NCI-H82 treated with DMSO at 0.1 percent for 48 hours (cell line): ENCODE measurements around the gene MORN4.
A peak's percentile ranks its signal among the peaks of the same experiment; 100 is the strongest.
"Not testable (repeated sequence)": the region's sequence is repeated elsewhere in the genome, so short reads cannot be mapped to it uniquely, and the experiment has no call there.

ENCODE experiments used
- DNase-seq: peaks from one replicate; lab custom pipeline; 2025; ENCODE audit not compliant: unreplicated experiment; lab: John Stamatoyannopoulos, UW

Gene MORN4

GRCh38 chr10:97598407-97599271 is 34.7 kb downstream of the MORN4 start:
- no peak for DNase-seq

GRCh38 chr10:97597778-97598177 is 35.5 kb downstream of the MORN4 start:
- DNase-seq, result no peak

- no peak for DNase-seq
Measured at GRCh38 chr10:97596101-97597082, 36.9 kb downstream of the MORN4 start.

- DNase-seq, result no peak
Measured at GRCh38 chr10:97593421-97593820, 39.9 kb downstream of the MORN4 start.

- DNase-seq, result no peak
Measured at GRCh38 chr10:97590748-97591495, 42.4 kb downstream of the MORN4 start.

- no peak for DNase-seq
Measured at GRCh38 chr10:97590082-97590747, 43.1 kb downstream of the MORN4 start.

GRCh38 chr10:97589479-97589878 is 43.8 kb downstream of the MORN4 start, which contains the start of gene C10orf62:
C10orf62 (plus strand) TSS chr10:97589721; CDS start chr10:97589898, 177 bp downstream.
- DNase-seq, result no peak

- no peak for DNase-seq
Measured at GRCh38 chr10:97587183-97587582, 46.1 kb downstream of the MORN4 start.

- no peak for DNase-seq
Measured at GRCh38 chr10:97585439-97585811, 47.9 kb downstream of the MORN4 start.

- DNase-seq, result no peak
Measured at GRCh38 chr10:97584798-97585438, 48.4 kb downstream of the MORN4 start.

- peak; percentile 8 for DNase-seq
Measured at GRCh38 chr10:97584060-97584797, 49.1 kb downstream of the MORN4 start, which contains the start of gene HOGA1. HOGA1 (plus strand) TSS chr10:97584389; CDS start chr10:97584704, 315 bp downstream.

GRCh38 chr10:97583476-97583875 is 49.8 kb downstream of the MORN4 start:
- no peak for DNase-seq

- no peak for DNase-seq
Measured at GRCh38 chr10:97582169-97582568, 51.1 kb downstream of the MORN4 start.

- no peak for DNase-seq
Measured at GRCh38 chr10:97580421-97581367, 52.6 kb downstream of the MORN4 start.

GRCh38 chr10:97578171-97578844 is 55.0 kb downstream of the MORN4 start:
- DNase-seq, result no peak

GRCh38 chr10:97577701-97578100 is 55.6 kb downstream of the MORN4 start:
- DNase-seq, result no peak

GRCh38 chr10:97576487-97576886 is 56.8 kb downstream of the MORN4 start:
- not testable (repeated sequence) for DNase-seq
